HepG2 (cell line): Measurements from ENCODE around the gene ICAM2. TPM values are rescaled to one million over a fixed set of nuclear protein-coding genes. Genes with fewer than 3 reads are reported as not detected.
A peak's percentile ranks its signal among the peaks of the same experiment; 100 is the strongest.

ENCODE experiments used
- ATAC-seq: fragments of 200-7000 bp; cut with Tn5 transposase; 3 replicates; pipeline ENCODE4 v1.9.1; 2020; ENCODE audit warnings: mild to moderate bottlenecking, moderate library complexity
- BruUV-seq: library from RNA; stranded (reverse); fragments of 400-500 nt; replicated peaks from 2 replicates; lab custom pipeline; 2021; lab: Mats Ljungman, UMichigan
- CTCF ChIA-PET: fragments of 300-600 bp; formaldehyde crosslinking; extraction: SDS; loops from one replicate; lab custom pipeline; 2021; ENCODE audit warnings: low total read pairs, inconsistent platforms, low intra/inter-chr PET ratio; lab: Yijun Ruan, JAX
- POLR2A ChIA-PET: fragments of 350-600 bp; sonication (Branson Sonifier 250); formaldehyde crosslinking; loops from one replicate; lab custom pipeline; 2020; ENCODE audit warnings: antibody characterized with exemption, inconsistent platforms; lab: Yijun Ruan, JAX
- DNase-seq: peaks from one replicate; pipeline ENCODE4 v3.0.0-alpha.2; 2015; ENCODE audit warnings: low spot score
- FAIRE-seq: peaks from 3 replicates; lab custom pipeline; 2011; peaks lifted over from hg19 to GRCh38; lab: Jason Lieb, UNC
- H2AFZ ChIP-seq: one replicate; pipeline ENCODE4 v1.6.1; 2011; ENCODE audit warnings: low read length, inconsistent platforms
- H3K27ac ChIP-seq: fragments of 300-600 bp; 3 replicates; pipeline ENCODE4 v1.8.0; 2011; ENCODE audit warnings: mixed run types, mild to moderate bottlenecking, mixed read lengths, low read length, inconsistent platforms; ENCODE audit not compliant: insufficient read depth; ENCODE audit errors: extremely low read length
- H3K27me3 ChIP-seq, 2 experiments: fragments of 200-600 bp in 1 of 2; 2 replicates in 1 of 2; 3 replicates in 1 of 2; pipeline versions ENCODE4 v1.6.0 to v1.8.0; 2011; ENCODE audit warnings: low read length in 2 of 2, mild to moderate bottlenecking in 2 of 2, moderate library complexity in 2 of 2, inconsistent platforms in 1 of 2; ENCODE audit not compliant: insufficient read depth in 2 of 2, control insufficient read depth in 1 of 2
- H3K36me3 ChIP-seq, 2 experiments: fragments of 200-600 bp in 1 of 2; replicated peaks in 1 of 2; 2 replicates in 1 of 2; 3 replicates in 1 of 2; pipeline versions ENCODE4 v1.5.1 to v1.8.0; 2011; ENCODE audit warnings: low read length in 2 of 2, inconsistent platforms in 1 of 2; ENCODE audit not compliant: insufficient read depth in 2 of 2, control insufficient read depth in 1 of 2
- H3K4me1 ChIP-seq: 2 replicates; pipeline ENCODE4 v1.5.1; 2012; ENCODE audit warnings: low read length, inconsistent platforms; ENCODE audit not compliant: insufficient read depth
- H3K4me2 ChIP-seq: 2 replicates; pipeline ENCODE4 v1.6.0; 2011; ENCODE audit warnings: low read depth, low read length, inconsistent platforms
- H3K4me3 ChIP-seq, 3 experiments: fragments of 200-600 bp in 1 of 3; sonication (generic), shearing (Covaris generic) in 1 of 3; replicated peaks in 1 of 3; 2 replicates each; pipeline ENCODE4 v1.5.1; 2011 to 2016; ENCODE audit warnings: low read length in 3 of 3, inconsistent platforms in 2 of 3, low read depth in 2 of 3, mild to moderate bottlenecking in 2 of 3, control low read depth in 1 of 3, mixed read lengths in 1 of 3; ENCODE audit not compliant: insufficient read depth in 1 of 3
- H3K79me2 ChIP-seq: one replicate; pipeline ENCODE4 v1.6.1; 2011; ENCODE audit warnings: low read length, inconsistent platforms; ENCODE audit not compliant: insufficient read depth
- H3K9ac ChIP-seq: 2 replicates; pipeline ENCODE4 v1.6.0; 2011; ENCODE audit warnings: mild to moderate bottlenecking, low read depth, low read length, inconsistent platforms; ENCODE audit not compliant: insufficient read depth
- H3K9me3 ChIP-seq: 2 replicates; pipeline ENCODE4 v1.5.1; 2012; ENCODE audit warnings: mild to moderate bottlenecking, low read length
- H4K20me1 ChIP-seq: 2 replicates; pipeline ENCODE4 v1.6.0; 2011; ENCODE audit warnings: inconsistent platforms, mild to moderate bottlenecking, low read length, moderate library complexity; ENCODE audit not compliant: insufficient read depth
- CTCF ChIP-seq: sonication (generic); formaldehyde crosslinking; IDR thresholded peaks from 2 replicates; pipeline ENCODE4 v1.5.0; 2020; ENCODE audit warnings: mild to moderate bottlenecking, missing genetic modification reagents, moderate library complexity
- FOXJ3 ChIP-seq: sonication (generic); formaldehyde crosslinking; IDR thresholded peaks from 2 replicates; pipeline ENCODE4 v1.4.0; 2020; ENCODE audit warnings: missing genetic modification reagents, mild to moderate bottlenecking, borderline replicate concordance
- NR2F6 ChIP-seq, 2 experiments: IDR thresholded peaks; 2 replicates each; pipeline ENCODE4 v1.6.1; 2016; ENCODE audit warnings: antibody characterized with exemption in 1 of 2, mild to moderate bottlenecking in 1 of 2
- PRDM4 ChIP-seq: sonication (generic); formaldehyde crosslinking; IDR thresholded peaks from 2 replicates; pipeline ENCODE4 v1.9.0; 2021; ENCODE audit warnings: missing genetic modification reagents, borderline replicate concordance
- TOPORS ChIP-seq: sonication (generic); formaldehyde crosslinking; IDR thresholded peaks from 2 replicates; pipeline ENCODE4 v1.8.0; 2023; ENCODE audit warnings: mild to moderate bottlenecking, missing genetic modification reagents
- ZNF160 ChIP-seq: sonication (generic); formaldehyde crosslinking; IDR thresholded peaks from 2 replicates; pipeline ENCODE4 v1.8.0; 2022; ENCODE audit warnings: mild to moderate bottlenecking, inconsistent platforms, missing genetic modification reagents
- ZNF670 ChIP-seq: sonication (generic); formaldehyde crosslinking; IDR thresholded peaks from 2 replicates; pipeline ENCODE4 v1.8.0; 2022; ENCODE audit warnings: mild to moderate bottlenecking, missing genetic modification reagents, borderline replicate concordance
- WGBS: methylation state at CpG from one replicate; pipeline ENCODE4 v1.1.6; 2017; ENCODE audit warnings: low lambda C conversion rate; 5-methylcytosine and 5-hydroxymethylcytosine counted together
- in situ Hi-C: cut with HindIII; loops from 2 replicates; pipeline ENCODE4 v1.10.0; 2017; ENCODE audit warnings: low pct_unique_long_range_greater_than_20kb; ENCODE audit not compliant: extremely low pct_ligation_motif_present
- intact Hi-C: fragments of 100-400 bp; cut with micrococcal nuclease; formaldehyde crosslinking; loops from one replicate; pipeline ENCODE4 v1.10.0; 2022; ENCODE audit not compliant: unreplicated experiment
- polyA plus RNA-seq, 8 experiments: library from polyadenylated mRNA; depleted of rRNA in 3 of 8; stranded (reverse) in 7 of 8; unstranded in 1 of 8; fragments of >200 nt; fragmentation: Illumina TruSeq in 4 of 8; extraction: Trizol in 4 of 8; gene quantifications; 2 replicates each; pipeline versions ENCODE4 v1.2.1 to v1.2.3, GENCODE V29; 2011 to 2016; ENCODE audit warnings: low read depth in 4 of 8, missing spikeins in 1 of 8, mixed read lengths in 1 of 8; ENCODE audit not compliant: insufficient read depth in 1 of 8
- total RNA-seq, 5 experiments: library from RNA; depleted of rRNA; stranded (reverse); fragments of >200 nt; fragmentation: Illumina TruSeq; extraction: Trizol; gene quantifications; 2 replicates each; pipeline ENCODE4 v1.2.3, GENCODE V29; 2016; ENCODE audit warnings: low read depth in 1 of 5

ICAM2 gene
- total and polyA plus RNA-seq, 2 of the 13 experiments (the other 11 are each of a cell fraction or from before 2014, with no cell fraction given), result 10.9 to 20.8 TPM

- Histone ChIP-seq H3K27ac (no peak overlapping the region), H3K36me3 (peaks cover 0 to 1% of the 10 kb centered on the region in 2 experiments; a peak in 2 of 5 replicates), H3K9me3 (no peaks in the 10 kb centered on the region), H3K4me1 (peaks cover under 1% of the 10 kb centered on the region), H3K4me2 (peak overlapping the region; percentile 19; the same call in 1 of the 2 replicates), H3K9ac (no peak overlapping the region), H3K79me2 (no peaks in the 10 kb centered on the region), H4K20me1 (no peaks in the 10 kb centered on the region), H2AFZ (no peak overlapping the region), H3K27me3 (no peaks in the 10 kb centered on the region)
- ATAC-seq, result peak; percentile 83
- ChIA-PET POLR2A (interaction anchor here (0.9 to 1.3 kb wide), 2 partner anchors 109 to 110 kb away, joined by 3 to 6 read pairs; no protein-coding TSS in a partner anchor), CTCF (no interaction called here)
- 70% methylated on average over 14 of the region's 14 CpGs for WGBS
- no TSS peak for BruUV-seq
- in situ Hi-C loops, result no loop called here
- intact Hi-C loops, result no loop called here
- DNase-seq, result peak; percentile 25
- TF ChIP-seq FOXJ3 (CRISPR knock-in tag) (no peak), CTCF (CRISPR knock-in tag) (peak; percentile 41), ZNF160 (CRISPR knock-in tag) (no peak), TOPORS (CRISPR knock-in tag) (0 out of 2 replicates have a peak, but pooled peaks have one; percentile 23), ZNF670 (CRISPR knock-in tag) (no peak), PRDM4 (CRISPR knock-in tag) (peak; percentile 62; the same call in 1 of the 2 replicates), NR2F6 (IDR thresholded peaks at IDR 0.05) (no peak), NR2F6 (CRISPR knock-in tag; IDR thresholded peaks at IDR 0.05) (no peak)
- TF ChIP-seq, all 625 proteins: peak for 3
- H3K4me3 ChIP-seq, result no peak overlapping the region
- FAIRE-seq, result peak; percentile 87
These were observed 15.9 kb upstream of the ICAM2 start for GRCh38 chr17:64036198-64036922.
